Stimulated activated CD4-positive, alpha-beta T cell treated with anti-CD3 and anti-CD28 coated beads, Interleukin-4, amount 100 ng/mL, for 48 hours (primary cell): ENCODE results near the gene PYGB.

ENCODE experiments used
- DNase-seq, 2 donors: peaks; one replicate each; pipeline ENCODE4 v3.0.0-alpha.2; 2020; ENCODE audit warnings: low read depth in 2 of 2

The PYGB gene

GRCh38 chr20:25336561-25337422 lies 88.9 kb downstream of the PYGB start:
- DNase-seq, result no peak

GRCh38 chr20:25338112-25339023 lies 90.5 kb downstream of the PYGB start:
- no peak for DNase-seq

GRCh38 chr20:25339608-25340007 lies 91.7 kb downstream of the PYGB start:
- DNase-seq, result no peak

GRCh38 chr20:25340380-25340779 lies 92.5 kb downstream of the PYGB start:
- DNase-seq, result no peak

- DNase-seq, result no peak
Measured at GRCh38 chr20:25341716-25342680, 94.1 kb downstream of the PYGB start.

GRCh38 chr20:25344634-25345033 lies 96.7 kb downstream of the PYGB start:
- no peak for DNase-seq

- DNase-seq, result no peak
Measured at GRCh38 chr20:25345721-25346120, 97.8 kb downstream of the PYGB start.

GRCh38 chr20:25346349-25346748 lies 98.5 kb downstream of the PYGB start:
- DNase-seq, result no peak
